GM23248 (cell line): ENCODE measurements around the gene E2F7.

Experiments used
- EZH2 ChIP-seq: fragments of 200-600 bp; sonication (generic); IDR thresholded peaks from 2 replicates; pipeline ENCODE4 v1.6.1; 2018; ENCODE audit warnings: antibody characterized with exemption, mild to moderate bottlenecking; ENCODE audit not compliant: insufficient read depth, poor library complexity, severe bottlenecking
- EZH2phosphoT487 ChIP-seq: fragments of 200-600 bp; sonication (generic); IDR thresholded peaks from 2 replicates; pipeline ENCODE4 v1.6.1; 2018; ENCODE audit warnings: antibody characterized with exemption, moderate library complexity, mild to moderate bottlenecking, low read depth; ENCODE audit not compliant: insufficient read depth

- TF ChIP-seq EZH2 (no peak), EZH2phosphoT487 (no peak)
Measured at GRCh38 chr12:76984566-76984965, 80.8 kb downstream of the E2F7 start.
